ENCODE results near the gene MTRF1L. TPM values are rescaled to one million over a fixed set of nuclear protein-coding genes. Genes with fewer than 3 reads are reported as not detected.

MTRF1L gene
- total RNA-seq, 1 experiment from 2014 or later: 26.5 TPM

DNA sequence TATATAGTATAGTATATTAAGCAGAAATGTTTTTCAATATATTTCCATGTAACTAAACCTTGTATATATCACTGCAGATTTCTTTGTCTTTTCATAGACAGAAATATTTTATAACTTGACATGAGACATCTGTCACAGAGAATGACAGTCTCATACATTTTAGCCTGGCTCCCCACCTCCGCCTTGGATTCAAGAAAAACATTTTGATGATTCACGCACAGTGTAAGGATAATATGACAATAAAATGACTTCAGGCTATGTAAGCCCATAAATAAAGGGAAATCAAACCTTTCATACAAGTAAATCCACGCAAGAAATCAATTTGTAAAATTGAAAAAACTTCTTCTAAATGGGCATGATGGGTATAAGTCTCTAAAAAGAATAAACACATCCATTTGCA lies 56.0 kb downstream of the MTRF1L start:
- no CpG with 5 or more reads among the region's 3 CpGs for WGBS (ENCODE audit: extremely low coverage, insufficient read length, low lambda C conversion rate)
- Histone ChIP-seq H2BK20ac (ENCODE audit: low read depth, low read length, poor library complexity, severe bottlenecking) (no peak overlapping the region), H3T11ph (ENCODE audit: low read length) (no peak overlapping the region), H3K79me1 (ENCODE audit: insufficient read depth, low read depth, low read length, poor library complexity, severe bottlenecking) (no peaks in the 10 kb centered on the region), H4K91ac (ENCODE audit: insufficient read length, low read depth, low read length) (no peak overlapping the region), H4K8ac (replicated peaks; ENCODE audit: insufficient read length, low read depth, low read length) (no peak overlapping the region), H3K4me1 (ENCODE audit: insufficient read depth, low read length) (no peaks in the 10 kb centered on the region), H3K4me2 (ENCODE audit: insufficient read depth, insufficient read length, low read length) (no peak overlapping the region), H3K9me3 (ENCODE audit: control insufficient read depth, low read depth, low read length) (no peaks in the 10 kb centered on the region), H2AFZ (ENCODE audit: low read length) (no peak overlapping the region), H2BK120ac (ENCODE audit: low read depth, low read length, poor library complexity, severe bottlenecking) (no peak overlapping the region), H3K18ac (ENCODE audit: insufficient read length, low read depth, low read length) (no peak overlapping the region), H3K23ac (ENCODE audit: insufficient read length, low read depth, low read length) (no peak overlapping the region), H3K56ac (ENCODE audit: insufficient read length, low read depth, low read length) (no peak overlapping the region), H3K79me2 (ENCODE audit: insufficient read depth, low read length) (no peaks in the 10 kb centered on the region), H3K14ac (ENCODE audit: insufficient read depth, low read length) (no peak overlapping the region), H2BK15ac (ENCODE audit: low read depth, low read length) (no peak overlapping the region), H2AK5ac (ENCODE audit: insufficient read length, low read length) (no peak overlapping the region), H3K23me2 (ENCODE audit: insufficient read length, low read depth, low read length, poor library complexity, severe bottlenecking) (no peaks in the 10 kb centered on the region), H4K5ac (ENCODE audit: insufficient read length, low read depth, low read length) (no peak overlapping the region), H3K27ac (ENCODE audit: insufficient read length, low read depth, low read length) (no peak overlapping the region), H3K4ac (ENCODE audit: low read depth, low read length) (no peak overlapping the region), H3K9ac (ENCODE audit: extremely low read depth, insufficient read length, low read length) (no peak overlapping the region), H2BK5ac (ENCODE audit: insufficient read length, low read length) (no peak overlapping the region), H2BK12ac (ENCODE audit: insufficient read length, low read depth, low read length) (no peak overlapping the region), H3K27me3 (ENCODE audit: insufficient read depth, low read length) (no peaks in the 10 kb centered on the region), H4K20me1 (ENCODE audit: control insufficient read depth, insufficient read depth, insufficient read length) (no peaks in the 10 kb centered on the region)
- H3K36me3 Mint-ChIP-seq (ENCODE audit: insufficient read depth in 1 of 3, low read depth in 3 of 3): no peaks in the 10 kb centered on the region
- peaks cover 8% of the 10 kb centered on the region in 2 experiments for H3K4me1 Mint-ChIP-seq
- H3K4me3 Mint-ChIP-seq: no peak overlapping the region
- H3K27ac Mint-ChIP-seq: no peak overlapping the region
- no peaks in the 10 kb centered on the region for H3K27me3 Mint-ChIP-seq (ENCODE audit: low read depth)
- no peaks in the 10 kb centered on the region for H3K9me3 Mint-ChIP-seq
- no peak for DNase-seq
- TF ChIP-seq, protein P1, sequence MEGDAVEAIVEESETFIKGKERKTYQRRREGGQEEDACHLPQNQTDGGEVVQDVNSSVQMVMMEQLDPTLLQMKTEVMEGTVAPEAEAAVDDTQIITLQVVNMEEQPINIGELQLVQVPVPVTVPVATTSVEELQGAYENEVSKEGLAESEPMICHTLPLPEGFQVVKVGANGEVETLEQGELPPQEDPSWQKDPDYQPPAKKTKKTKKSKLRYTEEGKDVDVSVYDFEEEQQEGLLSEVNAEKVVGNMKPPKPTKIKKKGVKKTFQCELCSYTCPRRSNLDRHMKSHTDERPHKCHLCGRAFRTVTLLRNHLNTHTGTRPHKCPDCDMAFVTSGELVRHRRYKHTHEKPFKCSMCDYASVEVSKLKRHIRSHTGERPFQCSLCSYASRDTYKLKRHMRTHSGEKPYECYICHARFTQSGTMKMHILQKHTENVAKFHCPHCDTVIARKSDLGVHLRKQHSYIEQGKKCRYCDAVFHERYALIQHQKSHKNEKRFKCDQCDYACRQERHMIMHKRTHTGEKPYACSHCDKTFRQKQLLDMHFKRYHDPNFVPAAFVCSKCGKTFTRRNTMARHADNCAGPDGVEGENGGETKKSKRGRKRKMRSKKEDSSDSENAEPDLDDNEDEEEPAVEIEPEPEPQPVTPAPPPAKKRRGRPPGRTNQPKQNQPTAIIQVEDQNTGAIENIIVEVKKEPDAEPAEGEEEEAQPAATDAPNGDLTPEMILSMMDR (conservative IDR thresholded peaks at IDR 0.05): no peak

Data from H9 (cell line).